Measurements from ENCODE around the gene EGR2. TPM values are rescaled to one million over a fixed set of nuclear protein-coding genes. Genes with fewer than 3 reads are reported as not detected.
"Not testable (repeated sequence)": the region's sequence is repeated elsewhere in the genome, so short reads cannot be mapped to it uniquely, and the experiment has no call there.

EGR2 gene
- polyA plus RNA-seq, 2 of the 4 experiments (the other 2 are of a cell fraction) = 4.4 TPM; not detected in 1

DNA sequence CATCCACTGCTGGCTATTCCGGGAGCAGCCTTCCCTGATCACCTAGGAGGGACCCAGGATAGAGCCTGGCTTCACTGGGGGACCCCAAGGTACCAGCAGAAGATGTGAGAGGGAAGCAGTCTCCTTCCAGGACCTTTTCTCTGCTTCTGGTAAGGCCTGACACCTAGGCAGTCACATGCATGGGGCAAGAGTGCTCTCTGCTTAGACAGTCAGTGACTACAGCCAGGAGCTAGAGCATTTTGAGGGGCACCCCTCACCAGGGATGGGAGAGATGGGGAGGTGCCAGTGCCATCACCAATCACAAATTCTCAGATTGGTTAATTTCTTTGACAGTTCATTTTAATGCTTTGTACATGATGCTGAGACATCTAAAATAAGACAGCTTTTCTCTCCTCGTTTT, 25.6 kb downstream of the EGR2 start (continued):
- no peak for TF ChIP-seq RNF2 (IDR thresholded peaks at IDR 0.05; ENCODE audit: borderline replicate concordance, low read depth)
- TF ChIP-seq MAZ (IDR thresholded peaks at IDR 0.05; ENCODE audit: borderline replicate concordance, low read depth, low read length) = no peak

DNA sequence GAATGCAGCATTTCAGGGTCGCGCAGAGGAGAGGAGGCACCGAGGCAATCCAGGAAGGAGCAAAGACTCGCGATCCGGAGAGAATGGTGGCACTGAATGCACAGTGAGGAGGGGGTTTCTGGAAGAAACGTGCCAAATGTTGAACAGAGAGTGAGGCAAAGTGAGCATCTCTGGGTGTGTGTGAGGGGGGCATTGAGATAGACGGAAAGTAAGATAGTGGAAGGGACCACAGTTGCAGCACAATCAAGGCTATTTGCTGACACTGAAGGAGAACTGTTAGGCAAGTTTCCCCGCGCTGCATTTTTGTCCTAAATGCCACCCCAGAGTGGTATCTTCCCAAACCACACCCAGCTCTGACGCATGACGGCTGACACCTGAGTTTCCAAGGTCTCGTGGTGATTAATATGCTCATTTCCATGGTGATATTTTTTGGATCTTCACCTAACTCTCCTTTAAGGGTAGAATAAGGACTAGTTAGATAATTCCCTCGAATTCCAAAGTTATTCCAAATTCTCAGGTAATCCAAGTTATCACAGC, 26.1 kb downstream of the EGR2 start:
- H3K4me2 ChIP-seq = no peak overlapping the region
- CTCF ChIA-PET = interaction anchor here (0.7 to 1.7 kb wide), 3 partner anchors 9 to 29 kb away, joined by 4 to 5 read pairs (median 5); no protein-coding TSS in a partner anchor

DNA sequence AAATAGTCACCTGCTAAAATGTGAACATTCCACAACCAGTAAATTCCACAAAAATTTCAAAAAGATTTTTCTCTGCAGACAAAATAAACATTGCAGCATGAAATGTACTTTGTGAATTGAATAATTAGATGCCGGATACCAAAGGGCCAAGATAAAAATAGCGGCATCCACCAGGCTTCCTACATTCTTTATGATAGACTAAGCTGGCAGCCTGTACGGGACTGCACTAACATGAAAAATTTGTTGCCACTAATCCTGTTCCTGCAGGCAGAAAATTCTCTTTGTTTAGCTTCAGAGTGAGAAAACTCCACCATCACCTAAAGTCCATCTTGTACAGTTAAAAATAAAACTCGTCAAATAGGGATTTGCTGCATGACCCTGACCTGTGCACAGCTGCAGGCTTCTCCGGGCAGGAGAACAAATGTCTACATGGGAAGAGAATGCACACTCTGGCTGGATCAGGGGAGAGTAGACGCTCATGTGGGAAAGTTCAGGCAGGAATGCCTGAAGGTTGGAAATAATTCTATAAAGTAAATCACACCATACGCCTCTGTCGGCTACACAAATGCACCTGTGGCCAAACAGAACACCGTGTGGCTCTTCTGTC, 27.2 kb downstream of the EGR2 start:
- H3K4me3 ChIP-seq = no peak overlapping the region
- DNase-seq (ENCODE audit: low read depth in 1 of 2, low spot score in 1 of 2) (no peak), FAIRE-seq (no peak), ATAC-seq (no peak)
- POLR2A ChIA-PET = no interaction called here
- WGBS (ENCODE audit: missing lambda C conversion rate) = 45% methylated on average over 9 of the region's 9 CpGs
- CTCF ChIA-PET = interaction anchor here (1.7 kb wide), 1 partner anchor 10 kb away, joined by 5 read pairs; no protein-coding TSS in a partner anchor
- H3K4me1 ChIP-seq = no peaks in the 10 kb centered on the region
- H3K9me3 ChIP-seq = peaks cover 5% of the 10 kb centered on the region; the same call in 2 of the 3 replicates
- TF ChIP-seq CTCF (IDR thresholded peaks at IDR 0.05) = no peak
- no peak for TF ChIP-seq RNF2 (IDR thresholded peaks at IDR 0.05; ENCODE audit: borderline replicate concordance, low read depth)
- TF ChIP-seq, protein P1, sequence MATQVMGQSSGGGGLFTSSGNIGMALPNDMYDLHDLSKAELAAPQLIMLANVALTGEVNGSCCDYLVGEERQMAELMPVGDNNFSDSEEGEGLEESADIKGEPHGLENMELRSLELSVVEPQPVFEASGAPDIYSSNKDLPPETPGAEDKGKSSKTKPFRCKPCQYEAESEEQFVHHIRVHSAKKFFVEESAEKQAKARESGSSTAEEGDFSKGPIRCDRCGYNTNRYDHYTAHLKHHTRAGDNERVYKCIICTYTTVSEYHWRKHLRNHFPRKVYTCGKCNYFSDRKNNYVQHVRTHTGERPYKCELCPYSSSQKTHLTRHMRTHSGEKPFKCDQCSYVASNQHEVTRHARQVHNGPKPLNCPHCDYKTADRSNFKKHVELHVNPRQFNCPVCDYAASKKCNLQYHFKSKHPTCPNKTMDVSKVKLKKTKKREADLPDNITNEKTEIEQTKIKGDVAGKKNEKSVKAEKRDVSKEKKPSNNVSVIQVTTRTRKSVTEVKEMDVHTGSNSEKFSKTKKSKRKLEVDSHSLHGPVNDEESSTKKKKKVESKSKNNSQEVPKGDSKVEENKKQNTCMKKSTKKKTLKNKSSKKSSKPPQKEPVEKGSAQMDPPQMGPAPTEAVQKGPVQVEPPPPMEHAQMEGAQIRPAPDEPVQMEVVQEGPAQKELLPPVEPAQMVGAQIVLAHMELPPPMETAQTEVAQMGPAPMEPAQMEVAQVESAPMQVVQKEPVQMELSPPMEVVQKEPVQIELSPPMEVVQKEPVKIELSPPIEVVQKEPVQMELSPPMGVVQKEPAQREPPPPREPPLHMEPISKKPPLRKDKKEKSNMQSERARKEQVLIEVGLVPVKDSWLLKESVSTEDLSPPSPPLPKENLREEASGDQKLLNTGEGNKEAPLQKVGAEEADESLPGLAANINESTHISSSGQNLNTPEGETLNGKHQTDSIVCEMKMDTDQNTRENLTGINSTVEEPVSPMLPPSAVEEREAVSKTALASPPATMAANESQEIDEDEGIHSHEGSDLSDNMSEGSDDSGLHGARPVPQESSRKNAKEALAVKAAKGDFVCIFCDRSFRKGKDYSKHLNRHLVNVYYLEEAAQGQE (IDR thresholded peaks at IDR 0.05) = no peak
- no peak for TF ChIP-seq BHLHE40 (IDR thresholded peaks at IDR 0.05; ENCODE audit: low read depth, low read length)
- TF ChIP-seq TFCP2L1 (CRISPR knock-in tag; IDR thresholded peaks at IDR 0.05) = no peak
- no peak for TF ChIP-seq MYC (IDR thresholded peaks at IDR 0.05; ENCODE audit: borderline replicate concordance, low read length)
- TF ChIP-seq ZFP36 (IDR thresholded peaks at IDR 0.05; ENCODE audit: borderline replicate concordance, partially characterized antibody) = no peak
- no peak for TF ChIP-seq FOXS1 (CRISPR knock-in tag; IDR thresholded peaks at IDR 0.05)
- TF ChIP-seq NPAS2 (CRISPR knock-in tag; IDR thresholded peaks at IDR 0.05; ENCODE audit: borderline replicate concordance) = no peak
- TF ChIP-seq ZNF302 (CRISPR knock-in tag; IDR thresholded peaks at IDR 0.05) = no peak
- TF ChIP-seq, protein P2, sequence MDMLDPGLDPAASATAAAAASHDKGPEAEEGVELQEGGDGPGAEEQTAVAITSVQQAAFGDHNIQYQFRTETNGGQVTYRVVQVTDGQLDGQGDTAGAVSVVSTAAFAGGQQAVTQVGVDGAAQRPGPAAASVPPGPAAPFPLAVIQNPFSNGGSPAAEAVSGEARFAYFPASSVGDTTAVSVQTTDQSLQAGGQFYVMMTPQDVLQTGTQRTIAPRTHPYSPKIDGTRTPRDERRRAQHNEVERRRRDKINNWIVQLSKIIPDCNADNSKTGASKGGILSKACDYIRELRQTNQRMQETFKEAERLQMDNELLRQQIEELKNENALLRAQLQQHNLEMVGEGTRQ (IDR thresholded peaks at IDR 0.05) = no peak
- TF ChIP-seq FOSB (CRISPR knock-in tag; IDR thresholded peaks at IDR 0.05) = no peak
- H3K4me2 ChIP-seq = no peak overlapping the region
- no peak overlapping the region for H3K27ac ChIP-seq

More for the DNA sequence above, 26.1 kb downstream of the EGR2 start:
- DNase-seq (ENCODE audit: low read depth in 1 of 2, low spot score in 1 of 2) = no peak
- no peak for FAIRE-seq
- Histone ChIP-seq H3K27ac (no peak overlapping the region), H3K4me1 (no peaks in the 10 kb centered on the region), H3K9me3 (peaks cover 1% of the 10 kb centered on the region; the same call in 1 of the 3 replicates), H3K4me3 (no peak overlapping the region)
- no peak for ATAC-seq
- POLR2A ChIA-PET = no interaction called here
- no peak for TF ChIP-seq E2F6 (IDR thresholded peaks at IDR 0.05; ENCODE audit: borderline replicate concordance, low read depth)
- TF ChIP-seq FOXS1 (CRISPR knock-in tag; IDR thresholded peaks at IDR 0.05) = no peak
- TF ChIP-seq FOSL2 (IDR thresholded peaks at IDR 0.05) = no peak
- no peak for TF ChIP-seq FOSL2 (CRISPR knock-in tag; IDR thresholded peaks at IDR 0.05)
- TF ChIP-seq CHD4 (IDR thresholded peaks at IDR 0.05; ENCODE audit: borderline replicate concordance) = no peak
- no peak for TF ChIP-seq JUN (IDR thresholded peaks at IDR 0.05)
- no peak for TF ChIP-seq ELK1 (IDR thresholded peaks at IDR 0.05; ENCODE audit: low read depth, low read length)
- no peak for TF ChIP-seq CBX2 (IDR thresholded peaks at IDR 0.05; ENCODE audit: borderline replicate concordance, low read depth)
- TF ChIP-seq SREBF2 (IDR thresholded peaks at IDR 0.05) = no peak
- WGBS (ENCODE audit: missing lambda C conversion rate) = 46% methylated on average over 14 of the region's 14 CpGs

DNA sequence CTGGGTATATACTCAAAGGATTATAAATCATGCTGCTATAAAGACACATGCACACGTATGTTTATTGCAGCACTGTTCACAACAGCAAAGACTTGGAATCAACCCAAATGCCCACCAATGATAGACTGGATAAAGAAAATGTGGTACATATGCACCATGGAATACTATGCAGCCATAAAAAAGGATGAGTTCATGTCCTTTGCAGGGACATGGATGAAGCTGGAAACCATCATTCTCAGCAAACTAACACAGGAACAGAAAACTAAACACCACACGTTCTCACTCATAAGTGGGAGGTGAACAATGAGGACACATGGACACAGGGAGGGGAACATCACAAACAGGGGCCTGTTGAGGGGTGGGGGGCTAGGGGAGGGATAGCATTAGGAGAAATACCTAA, 27.9 kb downstream of the EGR2 start:
- CTCF ChIA-PET; POLR2A ChIA-PET; H3K4me2 ChIP-seq; FAIRE-seq; DNase-seq (ENCODE audit: low read depth in 1 of 2, low spot score in 1 of 2); H3K4me3 ChIP-seq; ATAC-seq; H3K27ac ChIP-seq; H3K9me3 ChIP-seq; H3K4me1 ChIP-seq: not testable (repeated sequence)
- WGBS (ENCODE audit: missing lambda C conversion rate) = 37% methylated on average over 2 of the region's 2 CpGs
